ENCODE measurements around the gene HTR2B. TPM values are rescaled to one million over a fixed set of nuclear protein-coding genes. Genes with fewer than 3 reads are reported as not detected.

Gene HTR2B
- polyA plus RNA-seq, 6 donors from 2014 or later = not detected

DNA sequence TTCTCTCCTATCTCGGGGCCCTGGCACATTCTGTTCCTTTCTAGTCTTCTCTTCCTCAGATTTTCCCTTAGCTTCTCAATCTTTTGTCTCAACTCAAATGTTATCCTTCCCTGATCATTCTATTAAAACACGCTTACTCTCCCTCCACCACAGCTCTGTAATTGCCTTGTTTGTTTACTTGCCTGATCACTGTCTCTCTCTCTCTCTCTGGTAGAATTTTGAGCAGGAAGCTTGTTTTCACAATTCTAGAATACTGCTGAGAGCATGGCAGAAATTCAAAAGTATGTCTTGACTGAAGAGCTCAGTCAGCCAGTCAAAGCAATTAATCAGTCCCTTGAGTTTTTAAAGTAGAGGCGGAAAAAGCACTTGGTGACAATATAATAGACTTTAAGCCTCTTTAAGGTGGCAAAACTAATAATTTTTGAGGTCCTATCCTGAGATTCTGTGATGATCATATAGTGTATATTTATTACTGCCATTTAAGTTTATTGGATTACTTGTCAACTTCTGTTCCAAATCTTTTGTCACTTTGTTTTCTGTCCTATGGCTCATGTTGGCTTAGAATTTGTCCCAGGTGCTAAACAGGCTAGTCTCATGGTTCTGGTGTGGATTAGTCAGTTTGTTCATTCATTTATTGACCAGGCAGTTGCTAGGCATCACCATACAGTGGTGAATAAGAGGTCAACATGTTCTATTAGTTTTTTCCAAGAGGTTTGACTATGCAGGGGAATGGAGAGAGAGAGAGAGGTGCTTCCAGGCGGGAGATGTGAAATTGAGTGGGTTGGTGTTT is 65.9 kb downstream of the HTR2B start:
- no peaks in the 10 kb centered on the region for H3K9me3 Mint-ChIP-seq
- no peak for DNase-seq
- peaks cover 0 to 4% of the 10 kb centered on the region in 2 donors for H3K36me3 Mint-ChIP-seq
- H3K4me3 Mint-ChIP-seq = peak overlapping the region; percentile 7 to 99 (median 72)
- peaks cover 4 to 6% (median 5%) of the 10 kb centered on the region in 3 donors for H3K27me3 Mint-ChIP-seq
- H3K27ac Mint-ChIP-seq = peak overlapping the region in 4 of 6 donors; percentile 9 to 96 (median 64)
- no peak for ATAC-seq (ENCODE audit: low read depth in 2 of 2)
- H3K4me1 Mint-ChIP-seq = peaks cover 28 to 37% (median 35%) of the 10 kb centered on the region in 3 donors

Other genes with a start within 250 kb of the HTR2B start
- gene GPR55, start 199.8 kb downstream of the HTR2B start, polyA plus RNA-seq (ENCODE audit: low read depth in 6 of 6) = under 1 TPM in 3 of 6 donors, not detected in 3; 0.12 to 0.56 (median 0.21) TPM
- not detected for gene SPATA3, start 128.9 kb downstream of the HTR2B start, polyA plus RNA-seq (ENCODE audit: low read depth in 6 of 6)
- not detected for gene C2orf72, start 87.5 kb downstream of the HTR2B start, polyA plus RNA-seq (ENCODE audit: low read depth in 6 of 6)
- 10 to 100 TPM; 36.4 to 44.5 (median 42.2) TPM for gene PSMD1, start 68.2 kb downstream of the HTR2B start, polyA plus RNA-seq (ENCODE audit: low read depth in 6 of 6)
- under 1 TPM in 5 of 6 donors, not detected in 1; 0.29 to 0.71 (median 0.64) TPM for gene ARMC9, start 73.6 kb upstream of the HTR2B start, polyA plus RNA-seq (ENCODE audit: low read depth in 6 of 6)

Measured in naive B cell (primary cell).